Body of pancreas (tissue), 4 donors: Measurements from ENCODE around the gene SPOCK1.

Experiments used
- POLR2A ChIP-seq, 3 donors: fragments of 450-650 bp; IDR thresholded peaks; one replicate each; pipeline ENCODE4 v1.6.1; 2016; ENCODE audit warnings: antibody characterized with exemption in 3 of 3, mild to moderate bottlenecking in 2 of 3
- TF ChIP-seq, protein P1 (sequence below), 7 experiments: fragments of 450-650 bp in 4 of 7; fragments of 200-600 bp in 3 of 7; sonication (generic) in 3 of 7; IDR thresholded peaks; one replicate each; pipeline ENCODE4 v1.5.1; 2016 to 2019; ENCODE audit warnings: antibody characterized with exemption in 7 of 7

DNA sequence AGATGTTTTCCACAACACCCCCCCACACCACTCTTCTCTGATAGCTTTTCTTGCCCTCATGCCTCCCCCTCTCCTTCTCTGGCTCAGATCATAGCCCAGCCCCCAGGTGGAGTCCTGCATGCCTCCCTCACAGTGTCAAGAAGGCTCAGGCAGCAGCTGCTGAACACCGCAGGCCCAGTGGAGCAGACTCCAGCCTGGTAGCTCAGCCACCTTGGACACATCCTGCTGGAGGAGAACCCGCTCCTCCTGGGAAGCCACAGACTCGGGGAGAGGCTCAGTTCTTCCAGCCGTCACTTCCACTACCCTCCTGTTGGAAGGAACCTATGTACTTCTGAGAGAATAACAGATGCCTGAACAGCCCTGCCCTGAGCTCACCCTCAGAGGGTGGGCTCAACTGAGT is 143.4 kb downstream of the SPOCK1 start:
- TF ChIP-seq, protein P1, sequence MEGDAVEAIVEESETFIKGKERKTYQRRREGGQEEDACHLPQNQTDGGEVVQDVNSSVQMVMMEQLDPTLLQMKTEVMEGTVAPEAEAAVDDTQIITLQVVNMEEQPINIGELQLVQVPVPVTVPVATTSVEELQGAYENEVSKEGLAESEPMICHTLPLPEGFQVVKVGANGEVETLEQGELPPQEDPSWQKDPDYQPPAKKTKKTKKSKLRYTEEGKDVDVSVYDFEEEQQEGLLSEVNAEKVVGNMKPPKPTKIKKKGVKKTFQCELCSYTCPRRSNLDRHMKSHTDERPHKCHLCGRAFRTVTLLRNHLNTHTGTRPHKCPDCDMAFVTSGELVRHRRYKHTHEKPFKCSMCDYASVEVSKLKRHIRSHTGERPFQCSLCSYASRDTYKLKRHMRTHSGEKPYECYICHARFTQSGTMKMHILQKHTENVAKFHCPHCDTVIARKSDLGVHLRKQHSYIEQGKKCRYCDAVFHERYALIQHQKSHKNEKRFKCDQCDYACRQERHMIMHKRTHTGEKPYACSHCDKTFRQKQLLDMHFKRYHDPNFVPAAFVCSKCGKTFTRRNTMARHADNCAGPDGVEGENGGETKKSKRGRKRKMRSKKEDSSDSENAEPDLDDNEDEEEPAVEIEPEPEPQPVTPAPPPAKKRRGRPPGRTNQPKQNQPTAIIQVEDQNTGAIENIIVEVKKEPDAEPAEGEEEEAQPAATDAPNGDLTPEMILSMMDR (IDR thresholded peaks at IDR 0.05), result no peak
- no peak for TF ChIP-seq POLR2A (IDR thresholded peaks at IDR 0.05)
